Loucy (cell line): ENCODE data around the gene ITPK1.

Experiments
- H2AFZ ChIP-seq: fragments of 200-600 bp; sonication (generic); 2 replicates; pipeline ENCODE4 v1.6.0; 2016; ENCODE audit warnings: antibody characterized with exemption, mild to moderate bottlenecking, low read length, moderate library complexity
- H3F3A ChIP-seq: fragments of 200-600 bp; 2 replicates; pipeline ENCODE4 v1.6.0; 2016; ENCODE audit warnings: antibody characterized with exemption, low read depth, mild to moderate bottlenecking
- H3K27me3 ChIP-seq: fragments of 200-600 bp; sonication (generic); 2 replicates; pipeline ENCODE4 v1.6.1; 2014; ENCODE audit warnings: low read length, mild to moderate bottlenecking; ENCODE audit not compliant: insufficient read depth, poor library complexity, severe bottlenecking
- H3K36me3 ChIP-seq: fragments of 200-600 bp; sonication (generic); 2 replicates; pipeline ENCODE4 v1.6.1; 2016; ENCODE audit warnings: low read length; ENCODE audit not compliant: insufficient read depth
- H3K4me1 ChIP-seq: fragments of 200-600 bp; sonication (generic); 2 replicates; pipeline ENCODE4 v1.5.1; 2014; ENCODE audit warnings: low read length, mild to moderate bottlenecking; ENCODE audit not compliant: insufficient read depth, poor library complexity, severe bottlenecking
- H3K4me2 ChIP-seq: fragments of 200-600 bp; sonication (generic); 2 replicates; pipeline ENCODE4 v1.6.0; 2014; ENCODE audit warnings: antibody characterized with exemption, low read length, low read depth, mild to moderate bottlenecking; ENCODE audit not compliant: poor library complexity, severe bottlenecking
- H3K4me3 ChIP-seq: fragments of 200-600 bp; sonication (generic); 2 replicates; pipeline ENCODE4 v1.5.1; 2014; ENCODE audit warnings: low read length, mild to moderate bottlenecking, mixed read lengths; ENCODE audit not compliant: poor library complexity, severe bottlenecking
- H3K79me2 ChIP-seq: fragments of 200-600 bp; sonication (generic); 2 replicates; pipeline ENCODE4 v1.6.1; 2014; ENCODE audit warnings: low read length; ENCODE audit not compliant: insufficient read depth
- H3K9ac ChIP-seq: fragments of 200-600 bp; sonication (generic); 2 replicates; pipeline ENCODE4 v1.6.0; 2014; ENCODE audit warnings: mild to moderate bottlenecking, low read depth, low read length, moderate library complexity; ENCODE audit not compliant: poor library complexity, severe bottlenecking
- H3K9me2 ChIP-seq: fragments of 200-600 bp; sonication (generic); replicated peaks from 2 replicates; pipeline ENCODE4 v1.6.1; 2016; ENCODE audit warnings: low read depth, low read length, mixed read lengths
- H3K9me3 ChIP-seq: fragments of 200-600 bp; sonication (generic); 2 replicates; pipeline ENCODE4 v1.6.1; 2014; ENCODE audit warnings: mild to moderate bottlenecking, antibody characterized with exemption, low read length, low read depth; ENCODE audit not compliant: insufficient read depth
- H4K20me1 ChIP-seq: fragments of 200-600 bp; sonication (generic); 2 replicates; pipeline ENCODE4 v1.6.0; 2014; ENCODE audit warnings: antibody characterized with exemption, low read length, mild to moderate bottlenecking; ENCODE audit not compliant: insufficient read depth, poor library complexity, severe bottlenecking
- CTCF ChIP-seq: fragments of 200-600 bp; sonication (generic); conservative IDR thresholded peaks from 2 replicates; pipeline ENCODE4 v1.5.1; 2014; ENCODE audit warnings: mild to moderate bottlenecking, antibody characterized with exemption, low read length
- EZH2phosphoT487 ChIP-seq: fragments of 200-600 bp; IDR thresholded peaks from 2 replicates; pipeline ENCODE4 v1.6.1; 2018; ENCODE audit warnings: antibody characterized with exemption, mild to moderate bottlenecking, moderate library complexity, borderline replicate concordance

ITPK1 gene

GRCh38 chr14:93015505-93015904 lies 100.2 kb downstream of the ITPK1 start:
- H3K9ac ChIP-seq, result no peak overlapping the region
- no peaks in the 10 kb centered on the region for H4K20me1 ChIP-seq
- peaks cover 24% of the 10 kb centered on the region; the same call in 1 of the 2 replicates for H3K36me3 ChIP-seq
- no peaks in the 10 kb centered on the region for H3K9me2 ChIP-seq
- no peak overlapping the region for H3K4me3 ChIP-seq
- no peak overlapping the region for H2AFZ ChIP-seq
- no peaks in the 10 kb centered on the region for H3F3A ChIP-seq
- TF ChIP-seq EZH2phosphoT487 (no peak), CTCF (no peak)
- H3K79me2 ChIP-seq, result no peaks in the 10 kb centered on the region
- H3K9me3 ChIP-seq, result no peaks in the 10 kb centered on the region
- peaks cover 15% of the 10 kb centered on the region for H3K4me1 ChIP-seq
- no peaks in the 10 kb centered on the region for H3K27me3 ChIP-seq
- H3K4me2 ChIP-seq, result no peak overlapping the region

- no peak overlapping the region for H3K4me3 ChIP-seq
- no peak overlapping the region for H3K9ac ChIP-seq
- H3F3A ChIP-seq, result no peaks in the 10 kb centered on the region
- no peak overlapping the region for H2AFZ ChIP-seq
- H3K4me2 ChIP-seq, result no peak overlapping the region
- no peak for TF ChIP-seq EZH2phosphoT487
- no peak for TF ChIP-seq CTCF
- H4K20me1 ChIP-seq, result no peaks in the 10 kb centered on the region
- H3K79me2 ChIP-seq, result peaks cover 2% of the 10 kb centered on the region; the same call in 1 of the 2 replicates
- no peaks in the 10 kb centered on the region for H3K9me3 ChIP-seq
- H3K4me1 ChIP-seq, result peaks cover 15% of the 10 kb centered on the region
- no peaks in the 10 kb centered on the region for H3K9me2 ChIP-seq
- H3K36me3 ChIP-seq, result peaks cover 25% of the 10 kb centered on the region; the same call in 1 of the 2 replicates
- no peaks in the 10 kb centered on the region for H3K27me3 ChIP-seq
Measured at GRCh38 chr14:93015064-93015463, 100.7 kb downstream of the ITPK1 start.

GRCh38 chr14:93014058-93015023 lies 101.4 kb downstream of the ITPK1 start:
- H3K36me3 ChIP-seq, result peaks cover 32% of the 10 kb centered on the region; the same call in 1 of the 2 replicates
- H3K4me2 ChIP-seq, result no peak overlapping the region
- H3K4me1 ChIP-seq, result peaks cover 15% of the 10 kb centered on the region
- peaks cover 3% of the 10 kb centered on the region; the same call in 1 of the 2 replicates for H3K79me2 ChIP-seq
- H3K4me3 ChIP-seq, result no peak overlapping the region
- no peak overlapping the region for H2AFZ ChIP-seq
- H3K9me3 ChIP-seq, result no peaks in the 10 kb centered on the region
- no peaks in the 10 kb centered on the region for H3F3A ChIP-seq
- H3K9me2 ChIP-seq, result no peaks in the 10 kb centered on the region
- H4K20me1 ChIP-seq, result no peaks in the 10 kb centered on the region
- TF ChIP-seq EZH2phosphoT487 (no peak), CTCF (no peak)
- H3K9ac ChIP-seq, result no peak overlapping the region
- no peaks in the 10 kb centered on the region for H3K27me3 ChIP-seq
